Fibroblast of villous mesenchyme (primary cell): ENCODE results near the gene COL5A2. TPM values are rescaled to one million over a fixed set of nuclear protein-coding genes. Genes with fewer than 3 reads are reported as not detected.

Source experiments
- DNase-seq: peaks from one replicate; pipeline ENCODE4 v3.0.0-alpha.2; 2010; ENCODE audit warnings: low read depth
- H3K4me3 ChIP-seq: 2 replicates; pipeline ENCODE4 v1.5.1; 2011; ENCODE audit warnings: low read depth, mild to moderate bottlenecking, low read length
- CTCF ChIP-seq: IDR thresholded peaks from 2 replicates; pipeline ENCODE4 v1.5.1; 2012; ENCODE audit warnings: low read depth, mild to moderate bottlenecking, low read length; ENCODE audit not compliant: insufficient read depth
- total RNA-seq: library from RNA; depleted of rRNA; stranded (reverse); fragments of >200 nt; gene quantifications from 2 replicates; pipeline ENCODE4 v1.2.3, GENCODE V29; 2012

Gene COL5A2
- total RNA-seq, 1 donor = 693 TPM

GRCh38 chr2:189076572-189076971 is 103.0 kb downstream of the COL5A2 start:
- no peak overlapping the region for H3K4me3 ChIP-seq
- DNase-seq = peak; percentile 64
- TF ChIP-seq CTCF = no peak

GRCh38 chr2:189076120-189076519 is 103.4 kb downstream of the COL5A2 start:
- TF ChIP-seq CTCF = no peak
- H3K4me3 ChIP-seq = no peak overlapping the region
- peak; percentile 27 for DNase-seq

- TF ChIP-seq CTCF = no peak
- H3K4me3 ChIP-seq = no peak overlapping the region
- no peak for DNase-seq
Measured at GRCh38 chr2:189074506-189074905, 105.1 kb downstream of the COL5A2 start.

- TF ChIP-seq CTCF = no peak
- no peak overlapping the region for H3K4me3 ChIP-seq
- no peak for DNase-seq
Measured at GRCh38 chr2:189072036-189072435, 107.5 kb downstream of the COL5A2 start.

GRCh38 chr2:189069855-189070619 is 109.5 kb downstream of the COL5A2 start:
- no peak for DNase-seq
- H3K4me3 ChIP-seq = no peak overlapping the region

GRCh38 chr2:189066037-189066436 is 113.5 kb downstream of the COL5A2 start:
- TF ChIP-seq CTCF = no peak
- no peak for DNase-seq
- H3K4me3 ChIP-seq = no peak overlapping the region

More at GRCh38 chr2:189069855-189070619, 109.5 kb downstream of the COL5A2 start:
- TF ChIP-seq CTCF = no peak

GRCh38 chr2:189060096-189060642 is 119.4 kb downstream of the COL5A2 start:
- no peak for TF ChIP-seq CTCF
- no peak overlapping the region for H3K4me3 ChIP-seq
- peak; percentile 26 for DNase-seq
